Lower leg skin (tissue), 4 donors: ENCODE results near the gene ATP8B4. TPM values are rescaled to one million over a fixed set of nuclear protein-coding genes. Genes with fewer than 3 reads are reported as not detected.

ENCODE experiments used
- DNase-seq, 2 donors: peaks; one replicate each; pipeline ENCODE4 v3.0.0-alpha.2; 2019; ENCODE audit warnings: low spot score in 2 of 2
- H3K4me3 ChIP-seq: fragments of 200-600 bp; sonication (generic); 2 replicates; pipeline ENCODE4 v1.5.1; 2017; ENCODE audit warnings: mild to moderate bottlenecking, low read depth; ENCODE audit not compliant: poor library complexity, severe bottlenecking
- POLR2A ChIP-seq, 2 donors: fragments of 450-650 bp; IDR thresholded peaks; one replicate each; pipeline ENCODE4 v1.6.1; 2016 to 2017; ENCODE audit warnings: antibody characterized with exemption in 2 of 2, mild to moderate bottlenecking in 1 of 2, moderate library complexity in 1 of 2
- WGBS, 2 donors: methylation state at CpG; one replicate each; pipeline ENCODE4 v1.1.5; 2018; 5-methylcytosine and 5-hydroxymethylcytosine counted together
- intact Hi-C: fragments of 100-400 bp; cut with DNase I; formaldehyde crosslinking; loops from one replicate; pipeline ENCODE4 v1.15.0; 2023; ENCODE audit warnings: low total_unique reads
- total RNA-seq, 4 donors: library from RNA; depleted of rRNA; stranded (reverse); fragments of >200 nt; gene quantifications; one replicate each; pipeline ENCODE4 v1.1.0, GENCODE V29; 2016
- TF ChIP-seq, protein P1 (sequence below), 3 donors: fragments of 450-650 bp; IDR thresholded peaks; one replicate each; pipeline ENCODE4 v1.5.1; 2016; ENCODE audit warnings: antibody characterized with exemption in 3 of 3, mild to moderate bottlenecking in 3 of 3, moderate library complexity in 2 of 3

ATP8B4 gene
- total RNA-seq, 4 donors from 2014 or later = 1.9 to 6.3 (median 2.9) TPM

DNA sequence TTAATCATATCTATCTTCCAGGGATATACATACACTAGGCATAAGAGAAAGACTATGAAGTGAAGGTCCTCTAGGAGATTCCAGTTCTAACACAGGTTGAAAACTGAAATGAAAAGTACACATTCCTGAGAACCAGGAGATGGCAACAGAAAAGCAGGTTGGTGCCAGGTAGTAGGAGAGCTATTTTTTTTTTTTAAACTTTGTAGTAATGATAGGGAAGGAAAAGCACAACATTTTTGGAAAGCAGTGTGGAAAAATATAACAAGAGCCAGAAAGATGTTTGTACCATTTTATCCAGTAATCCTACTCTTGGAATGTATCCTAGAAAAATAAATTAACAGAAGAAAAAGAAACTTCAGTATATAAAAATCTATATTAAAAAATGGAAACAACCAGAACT, 308.3 kb downstream of the ATP8B4 start:
- H3K4me3 ChIP-seq = no peak overlapping the region
- TF ChIP-seq, protein P1, sequence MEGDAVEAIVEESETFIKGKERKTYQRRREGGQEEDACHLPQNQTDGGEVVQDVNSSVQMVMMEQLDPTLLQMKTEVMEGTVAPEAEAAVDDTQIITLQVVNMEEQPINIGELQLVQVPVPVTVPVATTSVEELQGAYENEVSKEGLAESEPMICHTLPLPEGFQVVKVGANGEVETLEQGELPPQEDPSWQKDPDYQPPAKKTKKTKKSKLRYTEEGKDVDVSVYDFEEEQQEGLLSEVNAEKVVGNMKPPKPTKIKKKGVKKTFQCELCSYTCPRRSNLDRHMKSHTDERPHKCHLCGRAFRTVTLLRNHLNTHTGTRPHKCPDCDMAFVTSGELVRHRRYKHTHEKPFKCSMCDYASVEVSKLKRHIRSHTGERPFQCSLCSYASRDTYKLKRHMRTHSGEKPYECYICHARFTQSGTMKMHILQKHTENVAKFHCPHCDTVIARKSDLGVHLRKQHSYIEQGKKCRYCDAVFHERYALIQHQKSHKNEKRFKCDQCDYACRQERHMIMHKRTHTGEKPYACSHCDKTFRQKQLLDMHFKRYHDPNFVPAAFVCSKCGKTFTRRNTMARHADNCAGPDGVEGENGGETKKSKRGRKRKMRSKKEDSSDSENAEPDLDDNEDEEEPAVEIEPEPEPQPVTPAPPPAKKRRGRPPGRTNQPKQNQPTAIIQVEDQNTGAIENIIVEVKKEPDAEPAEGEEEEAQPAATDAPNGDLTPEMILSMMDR (IDR thresholded peaks at IDR 0.05) = no peak
- no peak for TF ChIP-seq POLR2A (IDR thresholded peaks at IDR 0.05)
- no peak for DNase-seq
- intact Hi-C loops = no loop called here

DNA sequence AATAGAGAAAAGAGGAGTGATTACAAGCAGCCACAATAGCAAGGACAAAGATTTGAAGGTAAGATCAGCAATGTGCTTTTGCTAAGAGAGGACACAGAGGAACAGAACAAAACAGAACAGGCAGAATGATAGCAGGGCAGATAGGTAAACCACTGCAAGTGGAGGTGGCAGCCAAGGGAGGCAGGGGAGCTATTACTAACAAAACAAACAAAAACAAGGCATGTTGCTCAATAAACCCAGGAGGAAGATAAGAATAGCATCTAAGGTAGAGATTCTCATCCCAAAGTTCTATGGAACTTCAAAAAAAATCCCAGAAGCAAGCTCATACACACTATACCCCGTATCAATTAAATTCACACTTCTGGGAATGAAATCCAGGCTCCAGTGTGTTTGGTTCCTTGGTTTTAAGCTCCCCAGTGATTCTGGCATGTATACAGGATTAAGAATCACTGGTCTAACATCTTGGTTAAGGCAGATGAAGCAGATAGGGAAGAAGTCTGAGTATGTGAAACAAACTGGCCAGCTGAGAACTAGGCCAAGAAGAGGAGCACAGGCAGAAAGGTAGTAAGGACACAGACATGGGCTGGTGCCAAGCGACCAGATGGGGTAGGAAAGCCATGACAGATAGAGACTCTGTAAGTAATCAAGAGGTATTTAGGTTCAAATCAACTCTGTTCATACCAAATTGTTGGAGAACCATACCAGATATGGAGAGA, 309.0 kb downstream of the ATP8B4 start:
- H3K4me3 ChIP-seq = no peak overlapping the region
- DNase-seq = no peak
- WGBS, 2 donors = 78 to 87% methylated on average over 2 of the region's 2 CpGs
- TF ChIP-seq POLR2A (IDR thresholded peaks at IDR 0.05) = no peak
- TF ChIP-seq, protein P1 (IDR thresholded peaks at IDR 0.05) = no peak
- intact Hi-C loops = no loop called here

DNA sequence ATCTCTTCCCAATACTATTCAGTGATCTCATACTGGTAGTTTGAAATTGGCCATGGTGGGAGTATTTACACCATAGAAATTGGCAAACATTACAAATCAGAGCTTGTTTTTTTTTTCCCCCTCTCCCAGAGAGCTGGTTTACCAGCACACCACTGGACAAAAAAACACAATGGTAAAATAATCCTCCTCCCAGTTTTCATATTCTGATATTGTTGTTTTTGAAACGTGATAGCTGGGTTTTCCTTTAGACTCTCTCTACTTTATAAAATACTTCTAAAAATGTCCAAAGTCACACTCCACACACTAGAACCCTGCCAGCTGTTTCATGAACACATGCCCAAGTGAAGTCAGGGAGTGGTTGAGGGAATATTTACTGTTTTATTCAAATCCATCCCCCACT, 310.7 kb downstream of the ATP8B4 start:
- intact Hi-C loops = no loop called here
- DNase-seq = no peak
- 70 to 79% methylated on average over 1 of the region's 1 CpG for WGBS, 2 donors
- no peak overlapping the region for H3K4me3 ChIP-seq
- TF ChIP-seq, protein P1 (IDR thresholded peaks at IDR 0.05) = no peak
- no peak for TF ChIP-seq POLR2A (IDR thresholded peaks at IDR 0.05)

Other genes starting within 250 kb of the ATP8B4 start
- gene SLC27A2, start 63.0 kb upstream of the ATP8B4 start, total RNA-seq = 1 to 10 TPM in 2 of 4 donors, under 1 TPM in 2; 0.53 to 4.1 (median 1.3) TPM
- gene HDC, start 146.5 kb upstream of the ATP8B4 start, total RNA-seq = 1 to 10 TPM in 2 of 4 donors, under 1 TPM in 2; 0.10 to 2.1 (median 0.95) TPM
- 10 to 100 TPM; 16.9 to 20.2 (median 17.8) TPM for gene GABPB1, start 236.0 kb upstream of the ATP8B4 start, total RNA-seq